IgD-negative memory B cell (primary cell): ENCODE data around the gene PHETA1. TPM values are rescaled to one million over a fixed set of nuclear protein-coding genes. Genes with fewer than 3 reads are reported as not detected.
"Not testable (repeated sequence)": the region's sequence is repeated elsewhere in the genome, so short reads cannot be mapped to it uniquely, and the experiment has no call there.

Source experiments
- H3K27ac Mint-ChIP-seq, 3 donors: one replicate each; pipeline ENCODE4 v1.8.0; 2020 to 2022; ENCODE audit warnings: mild to moderate bottlenecking in 3 of 3, mixed read lengths in 3 of 3, moderate library complexity in 1 of 3
- H3K27me3 Mint-ChIP-seq: one replicate; pipeline ENCODE4 v1.8.0; 2021; ENCODE audit warnings: mixed read lengths
- H3K36me3 Mint-ChIP-seq: one replicate; pipeline ENCODE4 v1.8.0; 2020; ENCODE audit warnings: mild to moderate bottlenecking, mixed read lengths
- H3K4me1 Mint-ChIP-seq, 3 donors: one replicate each; pipeline ENCODE4 v1.8.0; 2020 to 2022; ENCODE audit warnings: mixed read lengths in 3 of 3, mild to moderate bottlenecking in 1 of 3
- H3K4me3 Mint-ChIP-seq, 4 donors: one replicate each; pipeline ENCODE4 v1.8.0; 2020 to 2022; ENCODE audit warnings: mild to moderate bottlenecking in 4 of 4, mixed read lengths in 4 of 4, moderate library complexity in 3 of 4
- H3K9me3 Mint-ChIP-seq, 3 donors: one replicate each; pipeline ENCODE4 v1.8.0; 2020 to 2021; ENCODE audit warnings: mixed read lengths in 3 of 3, mild to moderate bottlenecking in 1 of 3
- polyA plus RNA-seq: library from polyadenylated mRNA; unstranded; fragments of 300-500 nt; fragmentation: Illumina TruSeq; gene quantifications from one replicate; pipeline ENCODE4 v1.2.3, GENCODE V29; 2021

Gene PHETA1
- polyA plus RNA-seq, 1 donor from 2014 or later: 2.6 TPM

DNA sequence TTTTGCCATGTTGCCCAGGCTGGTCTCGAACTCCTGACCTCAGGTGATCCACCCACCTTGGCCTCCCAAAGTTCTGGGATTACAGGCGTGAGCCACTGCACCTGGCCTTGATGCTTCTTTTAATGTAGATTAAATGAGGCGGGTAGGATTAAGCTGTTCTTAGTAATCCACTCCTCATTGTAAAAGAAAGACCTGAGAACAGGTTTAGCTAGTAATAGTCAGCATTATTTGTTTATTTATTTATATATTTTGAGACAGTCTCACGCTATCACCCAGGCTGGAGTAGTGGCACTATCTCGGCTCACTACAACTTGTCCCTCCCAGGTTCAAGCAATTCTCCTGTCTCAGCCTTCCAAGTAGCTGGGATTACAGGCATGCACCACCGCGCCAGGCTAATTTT, 27.4 kb upstream of the PHETA1 start:
- not testable (repeated sequence) for H3K27ac Mint-ChIP-seq
- H3K4me1 Mint-ChIP-seq: peaks cover 14 to 20% (median 18%) of the 10 kb centered on the region in 3 donors

DNA sequence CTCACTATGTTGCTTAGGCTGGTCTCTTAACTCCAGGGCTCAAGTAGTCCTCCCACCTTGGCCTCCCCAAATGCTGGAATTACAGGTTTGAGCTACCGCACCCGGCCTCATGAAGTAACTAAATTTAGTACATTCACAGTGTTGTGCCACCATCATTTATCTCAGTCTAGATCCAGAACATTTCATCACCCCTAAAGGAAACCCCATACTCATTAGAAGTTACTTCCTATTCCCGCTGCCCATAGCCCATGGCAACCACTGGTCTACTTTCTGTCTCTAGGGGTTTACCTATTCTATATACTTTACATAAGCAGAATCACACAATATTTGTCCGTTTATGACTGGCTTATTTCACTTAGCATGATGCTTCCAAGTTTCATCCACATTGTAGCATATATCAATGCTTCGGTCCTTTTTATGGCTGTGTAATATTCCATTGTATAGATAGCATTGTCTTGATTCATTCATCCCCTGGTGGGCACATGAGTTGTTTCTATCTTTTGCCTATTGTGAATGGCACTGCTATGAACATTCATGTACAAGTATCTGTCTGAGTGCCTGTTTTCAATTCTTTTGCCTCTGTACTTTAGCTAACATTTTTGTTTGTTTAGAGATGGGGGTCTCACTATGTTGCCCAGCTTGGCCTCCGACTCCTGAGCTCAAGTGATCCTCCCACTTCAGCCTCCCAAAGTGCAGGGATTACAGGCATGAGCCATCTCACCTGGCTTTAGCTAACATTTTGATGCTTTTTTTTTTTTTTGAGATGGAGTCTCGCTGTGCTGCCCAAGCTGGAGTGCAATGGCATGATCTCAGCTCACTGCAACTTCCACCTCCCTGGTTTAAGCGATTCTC, 26.7 kb upstream of the PHETA1 start:
- Mint-ChIP-seq H3K36me3 (no peaks in the 10 kb centered on the region), H3K9me3 (no peaks in the 10 kb centered on the region), H3K27ac (no peak overlapping the region), H3K27me3 (peaks cover 1% of the 10 kb centered on the region), H3K4me3 (no peak overlapping the region), H3K4me1 (peaks cover 14 to 20% (median 18%) of the 10 kb centered on the region in 3 donors)

More for the DNA sequence above, 27.4 kb upstream of the PHETA1 start:
- H3K36me3 Mint-ChIP-seq, H3K27me3 Mint-ChIP-seq, H3K4me3 Mint-ChIP-seq, H3K9me3 Mint-ChIP-seq: not testable (repeated sequence)

DNA sequence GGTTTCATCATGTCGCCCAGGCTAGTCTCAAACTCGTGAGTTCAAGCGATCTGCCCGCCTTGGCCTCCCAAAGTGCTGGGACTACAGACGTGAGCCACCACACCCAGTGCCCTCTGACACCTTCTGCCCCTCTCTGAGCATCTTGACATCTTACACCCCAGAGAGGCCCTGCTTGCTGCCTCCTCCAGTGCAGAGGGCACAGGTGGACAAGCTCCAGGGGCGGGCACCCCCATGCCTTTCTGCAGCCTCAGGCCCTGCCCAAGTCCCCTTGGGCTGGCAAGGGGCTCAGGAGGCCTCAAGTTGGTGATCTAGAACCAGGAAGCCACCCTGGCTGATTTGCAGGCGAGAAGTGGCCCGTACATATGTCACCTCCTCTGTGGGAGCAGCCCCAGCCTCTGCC, 25.6 kb upstream of the PHETA1 start:
- no peaks in the 10 kb centered on the region for H3K9me3 Mint-ChIP-seq
- peaks cover 10 to 20% (median 17%) of the 10 kb centered on the region in 3 donors for H3K4me1 Mint-ChIP-seq

DNA sequence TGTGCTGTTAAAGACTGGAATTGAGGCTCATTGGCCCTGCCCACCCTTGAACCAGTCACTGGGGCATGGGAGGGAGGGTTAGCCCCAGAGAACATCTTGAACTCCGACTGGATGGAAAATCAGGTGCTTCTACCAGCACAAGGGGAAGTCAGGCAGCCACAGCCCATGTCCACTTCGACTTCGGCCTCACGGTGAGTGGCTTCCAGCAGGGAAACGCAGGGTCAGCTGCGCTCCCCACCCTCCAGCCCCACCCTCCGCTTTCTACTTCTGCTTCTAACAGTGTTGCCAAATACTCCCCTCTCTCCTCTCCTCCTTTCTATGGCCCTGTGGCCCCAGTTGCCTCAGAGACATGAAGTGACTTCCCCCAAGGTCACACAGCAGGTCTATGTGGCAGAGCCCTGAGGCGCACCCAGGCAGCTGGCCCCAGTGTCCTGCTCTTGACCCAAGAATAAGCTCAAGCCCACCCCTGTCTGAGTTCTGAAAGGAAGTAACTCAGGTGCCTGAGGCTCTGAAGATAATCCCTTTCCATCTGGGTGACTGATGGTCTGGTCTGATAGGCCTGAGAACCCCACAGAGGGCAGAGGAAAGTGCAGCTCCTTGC, 24.9 kb upstream of the PHETA1 start:
- peak overlapping the region in 1 of 3 donors; percentile 53 for H3K27ac Mint-ChIP-seq
- no peak overlapping the region for H3K4me3 Mint-ChIP-seq

More for the DNA sequence above, 25.6 kb upstream of the PHETA1 start:
- Mint-ChIP-seq H3K36me3 (no peaks in the 10 kb centered on the region), H3K27ac (peak overlapping the region in 1 of 3 donors; percentile 53), H3K27me3 (peaks cover 1% of the 10 kb centered on the region), H3K4me3 (no peak overlapping the region)

DNA sequence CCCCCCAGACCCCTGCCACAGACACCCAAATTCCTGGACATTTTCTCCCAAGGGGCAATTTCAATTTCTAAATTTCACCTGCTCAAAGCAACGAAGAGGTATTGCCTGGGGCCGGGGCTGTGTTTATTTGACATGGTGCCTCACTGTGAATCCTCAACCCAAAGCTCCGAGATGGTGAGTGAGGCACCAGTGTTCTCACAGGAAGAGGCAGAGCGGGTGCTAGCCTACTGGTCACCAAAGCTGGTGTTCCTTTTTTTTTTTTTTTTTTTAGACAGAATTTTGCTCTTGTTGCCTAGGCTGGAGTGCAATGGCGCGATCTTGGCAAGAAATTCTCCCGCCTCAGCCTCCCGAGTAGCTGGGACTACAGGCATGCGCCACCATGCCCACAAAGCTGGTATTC, 22.0 kb upstream of the PHETA1 start:
- Mint-ChIP-seq H3K9me3 (no peaks in the 10 kb centered on the region), H3K36me3 (no peaks in the 10 kb centered on the region), H3K4me3 (peak overlapping the region in 1 of 4 donors; percentile 49), H3K27me3 (peaks cover 3% of the 10 kb centered on the region), H3K4me1 (peaks cover 4 to 10% (median 9%) of the 10 kb centered on the region in 3 donors), H3K27ac (no peak overlapping the region)

More for the DNA sequence above, 24.9 kb upstream of the PHETA1 start:
- H3K4me1 Mint-ChIP-seq: peaks cover 7 to 19% (median 15%) of the 10 kb centered on the region in 3 donors
- H3K27me3 Mint-ChIP-seq: peaks cover 1% of the 10 kb centered on the region
- no peaks in the 10 kb centered on the region for H3K36me3 Mint-ChIP-seq
- no peaks in the 10 kb centered on the region for H3K9me3 Mint-ChIP-seq

DNA sequence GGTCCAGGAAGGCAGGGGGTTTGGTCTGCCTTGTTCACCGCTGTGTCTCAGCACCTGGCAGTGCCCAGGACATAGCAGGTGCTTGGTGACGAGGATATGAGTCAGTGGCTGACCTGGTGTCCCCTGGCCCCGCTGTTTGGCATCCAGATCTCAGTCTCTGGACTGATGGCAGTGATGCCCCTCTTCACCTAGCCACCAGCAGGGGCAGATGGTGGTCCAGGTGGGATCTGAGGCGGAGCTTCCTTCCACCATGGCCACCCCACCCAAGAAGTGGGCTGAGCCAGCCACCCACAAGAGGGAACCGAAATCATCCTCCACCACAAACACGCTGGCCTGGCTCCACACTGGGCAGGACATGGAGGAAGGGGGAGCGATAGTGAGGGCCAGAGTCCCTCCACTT, 20.7 kb upstream of the PHETA1 start:
- H3K27ac Mint-ChIP-seq: no peak overlapping the region
- H3K9me3 Mint-ChIP-seq: no peaks in the 10 kb centered on the region
- H3K36me3 Mint-ChIP-seq: no peaks in the 10 kb centered on the region
- peaks cover 4 to 10% (median 9%) of the 10 kb centered on the region in 3 donors for H3K4me1 Mint-ChIP-seq
- H3K4me3 Mint-ChIP-seq: peak overlapping the region in 2 of 4 donors; percentile 65 to 74
- H3K27me3 Mint-ChIP-seq: peaks cover 3% of the 10 kb centered on the region

DNA sequence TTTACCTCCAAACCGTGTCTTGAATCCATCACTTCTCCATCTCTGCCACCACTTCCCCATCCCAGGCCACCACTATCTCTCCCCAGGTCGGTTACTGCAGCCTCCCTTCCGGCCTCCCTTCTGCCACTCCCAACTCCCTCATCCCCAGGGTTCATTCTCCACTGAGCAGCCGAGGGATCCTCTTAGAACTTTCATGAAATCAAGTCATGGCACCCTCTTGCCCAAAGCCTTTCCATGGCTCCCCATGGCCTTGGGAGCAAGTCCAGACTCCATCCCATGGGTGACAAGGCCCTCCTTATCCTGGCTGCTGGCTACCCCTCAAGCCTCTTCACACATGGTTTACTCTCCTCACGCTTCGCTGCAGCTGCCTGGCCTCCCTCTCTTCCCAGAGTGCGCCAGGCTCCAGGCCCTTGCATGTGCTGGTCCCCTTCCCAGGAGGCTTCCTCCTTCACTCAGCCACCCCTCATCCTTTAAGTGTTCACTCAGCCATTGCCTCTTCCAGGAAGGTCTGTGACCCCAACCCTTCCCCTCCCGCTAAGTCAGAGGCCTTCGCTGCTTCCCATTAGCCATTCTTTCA, 18.9 kb upstream of the PHETA1 start:
- Mint-ChIP-seq H3K9me3 (no peaks in the 10 kb centered on the region), H3K36me3 (no peaks in the 10 kb centered on the region), H3K27ac (peak overlapping the region in 1 of 3 donors; percentile 59)

DNA sequence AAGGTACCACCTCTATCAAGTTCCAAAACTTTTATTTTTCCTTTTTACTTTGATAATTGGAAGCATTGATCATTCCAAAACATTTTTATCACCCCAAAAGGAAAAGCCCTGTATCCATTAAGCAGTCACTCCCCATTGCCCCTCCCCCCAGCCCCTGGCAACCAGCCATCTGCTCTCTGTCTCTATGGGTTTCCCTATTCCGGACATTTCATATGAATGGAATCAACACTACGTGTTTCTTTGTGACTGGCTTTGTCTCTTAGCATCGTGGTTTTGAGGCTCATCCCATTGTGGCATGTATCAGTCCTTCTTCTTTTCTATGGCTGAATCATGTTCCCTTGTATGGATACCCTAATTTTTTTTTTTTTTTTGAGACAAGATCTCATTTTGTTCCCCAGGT, 18.0 kb upstream of the PHETA1 start:
- no peaks in the 10 kb centered on the region for H3K36me3 Mint-ChIP-seq
- no peaks in the 10 kb centered on the region for H3K9me3 Mint-ChIP-seq
- no peak overlapping the region for H3K27ac Mint-ChIP-seq
- H3K27me3 Mint-ChIP-seq: peaks cover 3% of the 10 kb centered on the region
- peaks cover 4 to 10% (median 9%) of the 10 kb centered on the region in 3 donors for H3K4me1 Mint-ChIP-seq
- no peak overlapping the region for H3K4me3 Mint-ChIP-seq

More for the DNA sequence above, 18.9 kb upstream of the PHETA1 start:
- Mint-ChIP-seq H3K27me3 (peaks cover 3% of the 10 kb centered on the region), H3K4me3 (no peak overlapping the region), H3K4me1 (peaks cover 4 to 10% (median 9%) of the 10 kb centered on the region in 3 donors)

DNA sequence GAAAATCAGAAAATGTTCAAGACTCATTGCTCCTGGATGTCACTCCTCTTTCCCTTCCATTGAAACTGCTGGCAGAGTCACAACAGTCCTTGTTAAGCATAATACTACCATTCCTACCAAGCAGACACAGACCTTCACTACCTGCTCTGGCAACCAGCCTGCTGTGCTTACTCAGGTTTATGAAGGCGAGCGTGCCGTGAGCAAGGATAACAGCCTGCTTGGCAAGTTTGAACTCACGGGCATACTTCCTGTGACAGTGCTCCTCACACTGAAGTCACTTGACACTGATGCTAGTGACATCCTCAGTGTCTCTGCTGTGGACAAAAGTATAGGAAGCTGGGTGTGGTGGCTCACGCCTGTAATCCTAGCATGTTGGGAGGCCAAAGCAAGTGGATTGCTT, 15.7 kb upstream of the PHETA1 start:
- Mint-ChIP-seq H3K27ac (no peak overlapping the region), H3K4me1 (peaks cover 3 to 7% (median 5%) of the 10 kb centered on the region in 3 donors), H3K27me3 (peaks cover 2% of the 10 kb centered on the region), H3K36me3 (no peaks in the 10 kb centered on the region), H3K4me3 (no peak overlapping the region), H3K9me3 (no peaks in the 10 kb centered on the region)

DNA sequence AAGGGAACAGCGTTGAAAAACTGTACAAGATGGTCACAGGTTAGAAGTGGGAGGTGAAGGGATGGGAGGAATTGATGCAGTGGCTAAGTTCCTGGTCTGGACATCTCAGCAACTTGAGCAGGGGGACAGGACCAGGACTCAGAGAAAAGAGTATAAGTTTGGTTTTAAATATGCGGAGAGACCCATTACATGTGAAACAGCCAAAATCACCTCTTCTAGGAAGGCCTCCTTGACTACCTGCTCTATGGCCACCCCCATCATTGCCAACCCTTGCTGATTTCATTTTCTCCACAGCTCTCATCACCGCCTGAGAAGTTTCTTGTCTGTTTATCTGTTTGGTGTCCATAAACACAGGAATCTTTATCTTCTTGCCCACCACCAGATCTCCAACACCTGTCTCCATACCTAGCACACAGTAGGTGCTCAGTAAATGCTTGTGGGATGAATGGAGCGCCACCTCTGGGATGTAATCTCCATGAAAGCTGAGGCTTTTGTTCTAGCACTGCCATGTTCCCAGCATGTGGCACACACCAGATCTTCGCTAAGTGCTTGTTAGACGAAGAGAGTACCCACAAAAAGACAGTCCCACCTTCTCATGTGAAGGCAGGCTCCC, 11.2 kb upstream of the PHETA1 start:
- H3K4me3 Mint-ChIP-seq: no peak overlapping the region
- H3K36me3 Mint-ChIP-seq: no peaks in the 10 kb centered on the region
- no peaks in the 10 kb centered on the region for H3K4me1 Mint-ChIP-seq
- peaks cover 0 to 2% (median 0%) of the 10 kb centered on the region in 3 donors for H3K9me3 Mint-ChIP-seq
- no peak overlapping the region for H3K27ac Mint-ChIP-seq
- H3K27me3 Mint-ChIP-seq: no peaks in the 10 kb centered on the region

DNA sequence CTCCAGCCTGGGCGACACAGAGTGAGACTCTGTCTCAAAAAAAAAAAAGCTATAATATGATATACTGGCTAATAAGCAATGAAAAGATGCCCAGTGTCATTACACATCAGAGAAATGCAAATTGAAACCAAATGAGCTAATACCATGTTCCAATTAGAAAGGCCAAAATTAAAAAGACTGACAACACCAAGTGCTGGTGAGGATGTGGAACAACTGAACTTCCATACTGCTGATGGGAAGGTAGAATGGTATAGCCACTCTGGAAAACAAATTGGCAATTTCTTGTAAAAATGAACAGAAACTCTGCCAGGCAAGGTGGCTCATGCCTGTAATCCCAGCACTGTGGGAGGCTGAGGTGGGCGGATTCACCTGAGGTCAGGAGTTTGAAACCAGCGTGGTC, 8.5 kb upstream of the PHETA1 start:
- H3K9me3 Mint-ChIP-seq: peaks cover 0 to 2% (median 0%) of the 10 kb centered on the region in 3 donors
- H3K27ac Mint-ChIP-seq: no peak overlapping the region
- H3K4me1 Mint-ChIP-seq: peaks cover 0 to 2% (median 0%) of the 10 kb centered on the region in 3 donors
- no peaks in the 10 kb centered on the region for H3K36me3 Mint-ChIP-seq
- H3K4me3 Mint-ChIP-seq: no peak overlapping the region
- H3K27me3 Mint-ChIP-seq: no peaks in the 10 kb centered on the region

DNA sequence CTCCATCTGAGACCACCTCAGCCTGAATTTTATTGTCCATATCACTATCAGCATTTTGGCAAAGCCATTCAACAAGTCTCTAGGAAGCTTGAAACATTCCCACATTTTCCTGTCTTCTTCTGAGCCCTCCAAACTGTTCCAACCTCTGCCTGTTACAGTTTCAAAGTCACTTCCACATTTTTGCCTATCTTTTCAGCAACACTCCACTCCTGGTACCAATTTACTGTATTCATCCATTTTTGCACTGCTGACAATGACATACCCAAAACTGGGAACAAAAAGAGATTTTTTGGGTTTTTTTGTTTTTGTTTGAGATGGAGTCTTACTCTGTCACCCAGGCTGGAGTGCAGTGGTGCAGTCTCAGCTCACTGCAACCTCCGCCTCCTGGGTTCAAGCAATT, 4.3 kb upstream of the PHETA1 start:
- H3K4me3 Mint-ChIP-seq: peak overlapping the region in 1 of 4 donors; percentile 63
- H3K27me3 Mint-ChIP-seq, H3K27ac Mint-ChIP-seq, H3K4me1 Mint-ChIP-seq, H3K36me3 Mint-ChIP-seq, H3K9me3 Mint-ChIP-seq: not testable (repeated sequence)

DNA sequence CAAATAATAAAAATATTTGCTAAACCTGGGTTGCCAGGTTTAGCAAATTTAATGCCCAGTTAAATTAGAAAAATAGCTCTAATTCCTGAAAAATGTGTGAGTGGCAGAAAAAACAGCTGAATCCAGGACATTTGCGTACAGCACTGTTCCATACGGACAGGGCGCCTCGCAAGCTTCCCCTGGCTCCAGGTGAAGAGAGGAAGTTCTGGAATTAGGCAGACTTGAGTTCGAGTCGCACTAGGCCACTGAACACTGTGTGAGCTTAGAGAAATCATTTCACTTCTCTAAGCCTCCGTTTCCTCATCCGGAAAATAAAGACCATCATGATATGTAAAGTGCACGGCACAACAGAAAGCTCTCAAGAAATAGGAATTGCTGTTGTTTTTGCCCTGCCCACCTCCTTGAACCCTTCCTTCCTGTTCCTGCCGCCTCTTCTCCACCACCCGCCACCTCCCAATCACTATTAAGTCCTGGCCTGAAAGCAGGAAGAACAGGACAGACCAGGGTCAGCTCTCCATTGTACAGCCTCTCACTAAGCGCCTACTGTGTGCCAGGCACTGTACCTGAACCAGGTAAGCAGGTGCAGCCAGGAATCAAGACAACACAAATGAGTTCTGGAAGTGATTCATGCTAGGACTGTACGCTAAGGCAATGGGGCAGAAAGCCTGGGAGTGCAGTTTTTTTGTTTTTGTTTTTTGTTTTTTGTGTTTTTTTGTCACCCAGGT, 763 bp upstream of the PHETA1 start:
- Mint-ChIP-seq H3K9me3 (no peaks in the 10 kb centered on the region), H3K27ac (peak overlapping the region in 1 of 3 donors; percentile 90), H3K4me1 (peaks cover 12 to 17% (median 16%) of the 10 kb centered on the region in 3 donors), H3K36me3 (peaks cover 3% of the 10 kb centered on the region), H3K4me3 (peak overlapping the region; percentile 58 to 97 (median 90)), H3K27me3 (peaks cover 6% of the 10 kb centered on the region)

DNA sequence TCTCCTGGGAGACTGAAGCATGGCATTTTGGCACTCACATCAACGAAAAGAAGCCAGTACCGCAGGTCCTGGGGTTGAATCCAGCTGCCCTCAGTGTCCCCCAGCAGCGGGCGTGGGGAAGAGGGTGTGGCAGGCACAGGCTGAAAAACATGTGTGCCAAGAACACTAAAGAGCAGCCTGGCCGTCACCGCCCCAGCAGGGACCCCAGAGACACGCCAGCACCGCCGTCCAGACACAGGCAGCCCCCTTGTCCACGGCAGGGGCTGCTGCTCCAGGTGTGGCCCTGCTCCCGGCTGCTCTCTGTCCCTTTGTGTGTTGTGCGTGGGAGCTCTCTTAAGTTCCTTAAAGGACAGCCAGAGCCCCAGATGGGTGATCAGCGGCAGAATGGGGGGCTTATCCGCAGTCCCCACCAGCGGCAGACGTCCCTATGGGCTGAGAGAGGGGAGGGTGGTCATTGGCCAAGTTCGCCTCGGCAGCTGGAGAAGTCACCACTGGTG, 556 bp downstream of the PHETA1 start:
- Mint-ChIP-seq H3K27me3 (peaks cover 6% of the 10 kb centered on the region), H3K36me3 (peaks cover 6% of the 10 kb centered on the region), H3K4me1 (peaks cover 12 to 17% (median 16%) of the 10 kb centered on the region in 3 donors), H3K27ac (peak overlapping the region in 1 of 3 donors; percentile 84), H3K4me3 (peak overlapping the region; percentile 85 to 90 (median 88)), H3K9me3 (no peaks in the 10 kb centered on the region)
